ENCODE results near the gene LARGE1. TPM values are rescaled to one million over a fixed set of nuclear protein-coding genes. Genes with fewer than 3 reads are reported as not detected.

LARGE1 gene
- total and polyA plus RNA-seq, 2 of the 13 experiments (the other 11 are each of a cell fraction or from before 2014, with no cell fraction given) = 8.4 to 11.0 TPM

GRCh38 chr22:33456511-33456910 lies 463.8 kb downstream of the LARGE1 start:
- Histone ChIP-seq H3K4me3 (replicated peaks in 1 of 3; ENCODE audit: insufficient read depth in 1 of 3, low read depth in 2 of 3, low read length in 3 of 3) (no peak overlapping the region), H3K79me2 (ENCODE audit: insufficient read depth, low read length) (no peaks in the 10 kb centered on the region), H3K4me1 (ENCODE audit: insufficient read depth, low read length) (peaks cover 25% of the 10 kb centered on the region), H2AFZ (ENCODE audit: low read length) (no peak overlapping the region), H3K36me3 (replicated peaks in 1 of 2; ENCODE audit: control insufficient read depth in 1 of 2, insufficient read depth in 2 of 2, low read length in 2 of 2) (no peaks in the 10 kb centered on the region), H4K20me1 (ENCODE audit: insufficient read depth, low read length) (no peaks in the 10 kb centered on the region), H3K4me2 (ENCODE audit: low read depth, low read length) (no peak overlapping the region), H3K9ac (ENCODE audit: insufficient read depth, low read depth, low read length) (no peak overlapping the region), H3K9me3 (ENCODE audit: low read length) (no peaks in the 10 kb centered on the region), H3K27ac (ENCODE audit: extremely low read length, insufficient read depth, low read length) (no peak overlapping the region), H3K27me3 (ENCODE audit: control insufficient read depth in 1 of 2, insufficient read depth in 2 of 2, low read length in 2 of 2) (no peaks in the 10 kb centered on the region)
- FAIRE-seq (no peak), DNase-seq (ENCODE audit: low spot score) (no peak), ATAC-seq (no peak)
- ChIA-PET POLR2A (no interaction called here), CTCF (ENCODE audit: low intra/inter-chr PET ratio, low total read pairs) (no interaction called here)
- TF ChIP-seq ZIK1 (CRISPR knock-in tag; IDR thresholded peaks at IDR 0.05; ENCODE audit: borderline replicate concordance, low read depth) (no peak), GATAD2A (CRISPR knock-in tag; IDR thresholded peaks at IDR 0.05) (no peak), POGZ (CRISPR knock-in tag; IDR thresholded peaks at IDR 0.05) (no peak), ATF3 (CRISPR knock-in tag; IDR thresholded peaks at IDR 0.05) (no peak), HNRNPK (IDR thresholded peaks at IDR 0.05; ENCODE audit: low read depth, low read length, poor library complexity, severe bottlenecking) (no peak), ZNF639 (CRISPR knock-in tag; conservative IDR thresholded peaks at IDR 0.05) (no peak), TOE1 (CRISPR knock-in tag; IDR thresholded peaks at IDR 0.05) (no peak), SRY (CRISPR knock-in tag; IDR thresholded peaks at IDR 0.05) (no peak), CENPT (CRISPR knock-in tag; IDR thresholded peaks at IDR 0.05; ENCODE audit: low read depth) (no peak), ZNF614 (CRISPR knock-in tag; IDR thresholded peaks at IDR 0.05; ENCODE audit: borderline replicate concordance) (no peak), NFRKB (IDR thresholded peaks at IDR 0.05) (no peak), ZNF260 (CRISPR knock-in tag; IDR thresholded peaks at IDR 0.05; ENCODE audit: borderline replicate concordance, low read depth) (no peak), CREB1 (IDR thresholded peaks at IDR 0.05) (no peak), CREB1 (CRISPR knock-in tag; IDR thresholded peaks at IDR 0.05) (no peak), ZNF788 (CRISPR knock-in tag; IDR thresholded peaks at IDR 0.05; ENCODE audit: borderline replicate concordance) (no peak), PCBP2 (optimal IDR thresholded peaks at IDR 0.05; ENCODE audit: low read depth, low read length, poor library complexity, severe bottlenecking) (no peak), PHF8 (CRISPR knock-in tag; IDR thresholded peaks at IDR 0.05) (no peak)
- TF ChIP-seq, protein P1, sequence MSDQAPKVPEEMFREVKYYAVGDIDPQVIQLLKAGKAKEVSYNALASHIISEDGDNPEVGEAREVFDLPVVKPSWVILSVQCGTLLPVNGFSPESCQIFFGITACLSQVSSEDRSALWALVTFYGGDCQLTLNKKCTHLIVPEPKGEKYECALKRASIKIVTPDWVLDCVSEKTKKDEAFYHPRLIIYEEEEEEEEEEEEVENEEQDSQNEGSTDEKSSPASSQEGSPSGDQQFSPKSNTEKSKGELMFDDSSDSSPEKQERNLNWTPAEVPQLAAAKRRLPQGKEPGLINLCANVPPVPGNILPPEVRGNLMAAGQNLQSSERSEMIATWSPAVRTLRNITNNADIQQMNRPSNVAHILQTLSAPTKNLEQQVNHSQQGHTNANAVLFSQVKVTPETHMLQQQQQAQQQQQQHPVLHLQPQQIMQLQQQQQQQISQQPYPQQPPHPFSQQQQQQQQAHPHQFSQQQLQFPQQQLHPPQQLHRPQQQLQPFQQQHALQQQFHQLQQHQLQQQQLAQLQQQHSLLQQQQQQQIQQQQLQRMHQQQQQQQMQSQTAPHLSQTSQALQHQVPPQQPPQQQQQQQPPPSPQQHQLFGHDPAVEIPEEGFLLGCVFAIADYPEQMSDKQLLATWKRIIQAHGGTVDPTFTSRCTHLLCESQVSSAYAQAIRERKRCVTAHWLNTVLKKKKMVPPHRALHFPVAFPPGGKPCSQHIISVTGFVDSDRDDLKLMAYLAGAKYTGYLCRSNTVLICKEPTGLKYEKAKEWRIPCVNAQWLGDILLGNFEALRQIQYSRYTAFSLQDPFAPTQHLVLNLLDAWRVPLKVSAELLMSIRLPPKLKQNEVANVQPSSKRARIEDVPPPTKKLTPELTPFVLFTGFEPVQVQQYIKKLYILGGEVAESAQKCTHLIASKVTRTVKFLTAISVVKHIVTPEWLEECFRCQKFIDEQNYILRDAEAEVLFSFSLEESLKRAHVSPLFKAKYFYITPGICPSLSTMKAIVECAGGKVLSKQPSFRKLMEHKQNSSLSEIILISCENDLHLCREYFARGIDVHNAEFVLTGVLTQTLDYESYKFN (CRISPR knock-in tag; conservative IDR thresholded peaks at IDR 0.05) = no peak
- TF ChIP-seq, protein P2, sequence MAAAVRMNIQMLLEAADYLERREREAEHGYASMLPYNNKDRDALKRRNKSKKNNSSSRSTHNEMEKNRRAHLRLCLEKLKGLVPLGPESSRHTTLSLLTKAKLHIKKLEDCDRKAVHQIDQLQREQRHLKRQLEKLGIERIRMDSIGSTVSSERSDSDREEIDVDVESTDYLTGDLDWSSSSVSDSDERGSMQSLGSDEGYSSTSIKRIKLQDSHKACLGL (CRISPR knock-in tag; IDR thresholded peaks at IDR 0.05) = no peak
- TF ChIP-seq, protein P3, sequence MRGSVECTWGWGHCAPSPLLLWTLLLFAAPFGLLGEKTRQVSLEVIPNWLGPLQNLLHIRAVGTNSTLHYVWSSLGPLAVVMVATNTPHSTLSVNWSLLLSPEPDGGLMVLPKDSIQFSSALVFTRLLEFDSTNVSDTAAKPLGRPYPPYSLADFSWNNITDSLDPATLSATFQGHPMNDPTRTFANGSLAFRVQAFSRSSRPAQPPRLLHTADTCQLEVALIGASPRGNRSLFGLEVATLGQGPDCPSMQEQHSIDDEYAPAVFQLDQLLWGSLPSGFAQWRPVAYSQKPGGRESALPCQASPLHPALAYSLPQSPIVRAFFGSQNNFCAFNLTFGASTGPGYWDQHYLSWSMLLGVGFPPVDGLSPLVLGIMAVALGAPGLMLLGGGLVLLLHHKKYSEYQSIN (CRISPR knock-in tag; IDR thresholded peaks at IDR 0.05; ENCODE audit: borderline replicate concordance) = no peak
- in situ Hi-C loops (cut with HindIII; ENCODE audit: extremely low pct_ligation_motif_present, low pct_unique_long_range_greater_than_20kb) = no loop called here
- intact Hi-C loops (cut with micrococcal nuclease; ENCODE audit: unreplicated experiment) = no loop called here
- BruUV-seq (replicated peaks) = no TSS peak
- WGBS (ENCODE audit: low lambda C conversion rate) = 100% methylated on average over 1 of the region's 1 CpG
